Measurements from ENCODE around the gene INHBE.

The INHBE gene

DNA sequence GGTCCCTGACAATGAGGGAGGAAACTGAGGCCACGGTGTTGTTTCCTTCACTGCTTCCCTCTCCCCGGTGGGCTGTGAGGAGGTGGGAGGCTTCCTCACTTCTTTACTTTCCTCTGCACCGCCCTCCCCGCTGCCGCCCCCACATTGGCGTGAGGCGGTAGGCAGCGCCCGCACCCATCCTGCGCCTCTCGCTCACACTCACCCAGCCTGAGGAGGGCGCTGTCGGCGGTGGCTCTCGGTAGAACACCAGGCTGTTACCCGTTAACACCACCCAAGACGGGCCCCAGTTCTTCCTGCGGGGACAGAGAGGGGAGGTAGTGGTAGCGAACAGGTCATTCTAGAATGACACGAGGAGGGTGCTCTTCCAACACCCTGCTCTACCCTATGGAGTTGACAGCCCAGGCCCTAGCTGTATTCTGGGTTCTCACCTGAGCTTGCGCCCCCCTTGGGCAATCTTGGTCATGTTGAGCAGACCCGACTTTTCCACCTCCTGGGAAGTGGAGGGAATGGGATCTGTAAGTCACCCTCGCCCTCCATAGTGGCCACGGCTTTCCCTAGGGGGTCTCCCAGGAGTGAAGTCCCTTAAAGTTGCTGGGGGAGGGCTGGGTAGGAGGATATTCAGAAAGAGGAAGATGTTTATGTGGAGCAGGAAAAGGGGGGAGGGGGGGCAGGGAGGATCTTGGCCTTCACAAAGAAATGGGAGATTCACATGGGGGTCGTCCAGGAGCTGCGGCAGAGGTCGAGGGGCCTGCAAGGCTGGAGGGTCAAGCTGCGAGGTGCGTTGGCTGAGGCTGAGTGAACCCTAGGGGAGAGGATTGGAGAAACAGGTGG lies 21.3 kb downstream of the INHBE start:
- no peak overlapping the region for H3K4me3 ChIP-seq (IDR thresholded peaks at IDR 0.05; ENCODE audit: insufficient read depth, low read depth, low read length)
- 0 out of 2 replicates have a peak, but pooled peaks have one; percentile 10 for TF ChIP-seq CTCF (conservative IDR thresholded peaks at IDR 0.05; ENCODE audit: low read depth, low read length)
- H3K4me1 ChIP-seq (ENCODE audit: low read depth, poor library complexity, severe bottlenecking): peaks cover 9% of the 10 kb centered on the region
- no peak overlapping the region for H3K4me2 ChIP-seq
- H3K27me3 ChIP-seq (ENCODE audit: insufficient read depth, low read depth): peaks cover 50% of the 10 kb centered on the region; the same call in 1 of the 2 replicates
- H4K20me1 ChIP-seq (ENCODE audit: insufficient read depth): no peaks in the 10 kb centered on the region
- no peaks in the 10 kb centered on the region for H3K79me2 ChIP-seq (ENCODE audit: insufficient read depth, low read depth)
- H3K36me3 ChIP-seq (ENCODE audit: insufficient read depth): no peaks in the 10 kb centered on the region
- no peak overlapping the region for H3K27ac ChIP-seq
- no peak overlapping the region for H2AFZ ChIP-seq (ENCODE audit: low read depth)
- no peak overlapping the region for H3K9ac ChIP-seq

DNA sequence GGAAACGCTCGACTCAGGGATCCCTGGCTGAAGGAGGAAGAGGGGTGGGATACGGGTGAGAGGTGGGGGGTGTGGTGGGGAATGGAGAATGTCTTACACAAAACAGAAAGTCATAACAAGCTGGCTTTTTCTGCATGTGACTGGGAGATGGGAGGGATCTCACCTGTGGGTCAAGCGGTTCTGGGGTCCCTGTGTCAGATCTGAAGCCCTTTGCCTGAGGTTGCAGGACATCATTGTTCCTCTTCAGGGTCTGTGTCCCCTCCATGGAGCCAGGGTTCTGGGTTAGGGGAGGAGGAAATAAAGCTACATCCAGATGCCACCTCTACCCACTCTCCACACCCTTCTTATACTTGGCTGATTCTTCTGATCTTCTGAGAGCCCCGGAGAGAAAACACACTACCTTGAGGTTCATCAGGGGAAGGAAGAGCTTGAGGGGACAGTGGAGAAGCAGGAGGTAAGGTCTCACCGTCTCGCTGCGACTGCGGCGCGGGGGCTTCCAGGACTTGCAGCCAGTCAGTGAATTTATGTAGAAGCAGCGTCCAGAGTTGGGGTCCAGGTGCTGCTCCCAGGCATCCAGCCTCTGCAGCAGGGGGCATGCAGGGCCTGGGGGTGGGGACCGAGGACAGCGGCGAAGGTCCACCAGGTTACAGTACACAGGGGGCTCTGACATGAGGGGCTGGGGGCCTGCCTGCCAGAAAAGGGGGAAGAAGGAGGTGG lies 22.0 kb downstream of the INHBE start:
- Histone ChIP-seq H2AFZ (ENCODE audit: low read depth) (0 out of 2 replicates have a peak overlapping the region, but pooled peaks have one; percentile 16), H3K4me3 (IDR thresholded peaks at IDR 0.05; ENCODE audit: insufficient read depth, low read depth, low read length) (no peak overlapping the region), H3K9ac (no peak overlapping the region), H4K20me1 (ENCODE audit: insufficient read depth) (no peaks in the 10 kb centered on the region), H3K27me3 (ENCODE audit: insufficient read depth, low read depth) (peaks cover 50% of the 10 kb centered on the region), H3K4me2 (no peak overlapping the region), H3K79me2 (ENCODE audit: insufficient read depth, low read depth) (no peaks in the 10 kb centered on the region), H3K4me1 (ENCODE audit: low read depth, poor library complexity, severe bottlenecking) (peaks cover 9% of the 10 kb centered on the region), H3K36me3 (ENCODE audit: insufficient read depth) (no peaks in the 10 kb centered on the region), H3K27ac (no peak overlapping the region)
- no peak for TF ChIP-seq CTCF (conservative IDR thresholded peaks at IDR 0.05; ENCODE audit: low read depth, low read length)

DNA sequence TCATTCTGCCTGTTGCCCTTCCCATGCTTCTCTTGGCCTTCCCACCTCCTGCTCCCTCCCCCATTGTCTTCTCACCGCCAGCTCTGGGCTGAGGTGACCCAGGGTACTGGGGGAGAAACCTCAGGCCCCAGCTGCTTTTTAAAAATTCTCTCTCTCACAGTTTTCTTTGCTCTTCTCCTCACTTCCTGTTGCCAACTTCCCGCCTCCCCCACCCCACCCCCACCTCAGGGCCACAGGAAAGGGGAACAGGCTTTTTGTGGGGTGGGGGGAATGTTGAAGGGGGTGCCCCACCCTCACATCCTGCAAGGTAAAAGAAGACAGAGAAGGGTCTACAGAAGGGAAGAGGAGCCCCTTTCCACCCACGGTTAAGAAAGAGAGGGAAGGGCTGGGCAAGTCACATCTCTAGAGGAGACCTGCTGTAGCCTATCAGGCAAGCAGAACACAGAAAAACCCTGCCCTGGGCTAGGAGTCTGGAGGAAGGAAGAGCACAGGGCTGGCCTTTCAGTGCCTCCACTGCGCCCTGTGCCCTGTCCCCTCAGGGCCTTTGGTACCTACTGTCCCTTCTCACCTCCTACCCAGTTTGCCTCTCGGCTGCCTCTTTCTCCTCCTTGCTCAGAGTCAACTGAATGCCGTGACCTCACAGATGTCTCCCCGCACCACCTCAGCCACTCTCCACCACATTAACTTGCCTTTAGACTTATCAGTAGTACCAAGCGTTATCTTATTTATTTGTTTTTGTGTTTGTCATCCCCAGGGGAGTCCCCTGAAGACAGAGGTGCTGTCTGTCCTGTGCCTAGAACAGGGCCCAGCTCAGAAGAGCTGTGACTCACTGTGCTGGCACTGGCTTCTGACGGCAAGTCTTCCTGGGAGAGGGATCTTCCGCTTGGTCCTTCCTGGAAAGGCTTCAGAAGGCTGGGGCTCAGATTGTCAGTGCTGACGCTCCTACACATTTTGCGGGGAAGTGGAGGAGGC lies 22.9 kb downstream of the INHBE start:
- Histone ChIP-seq H4K20me1 (ENCODE audit: insufficient read depth) (no peaks in the 10 kb centered on the region), H3K27ac (no peak overlapping the region), H2AFZ (ENCODE audit: low read depth) (0 out of 2 replicates have a peak overlapping the region, but pooled peaks have one; percentile 16), H3K4me2 (no peak overlapping the region), H3K36me3 (ENCODE audit: insufficient read depth) (no peaks in the 10 kb centered on the region), H3K4me3 (IDR thresholded peaks at IDR 0.05; ENCODE audit: insufficient read depth, low read depth, low read length) (no peak overlapping the region), H3K27me3 (ENCODE audit: insufficient read depth, low read depth) (peaks cover 42% of the 10 kb centered on the region), H3K79me2 (ENCODE audit: insufficient read depth, low read depth) (no peaks in the 10 kb centered on the region), H3K9ac (no peak overlapping the region), H3K4me1 (ENCODE audit: low read depth, poor library complexity, severe bottlenecking) (peaks cover 9% of the 10 kb centered on the region)
- TF ChIP-seq CTCF (conservative IDR thresholded peaks at IDR 0.05; ENCODE audit: low read depth, low read length): no peak

- no peaks in the 10 kb centered on the region for H3K79me2 ChIP-seq (ENCODE audit: insufficient read depth, low read depth)
- no peaks in the 10 kb centered on the region for H4K20me1 ChIP-seq (ENCODE audit: insufficient read depth)
- H3K4me1 ChIP-seq (ENCODE audit: low read depth, poor library complexity, severe bottlenecking): peaks cover 9% of the 10 kb centered on the region
- TF ChIP-seq CTCF (conservative IDR thresholded peaks at IDR 0.05; ENCODE audit: low read depth, low read length): no peak
- H2AFZ ChIP-seq (ENCODE audit: low read depth): no peak overlapping the region
- H3K27ac ChIP-seq: no peak overlapping the region
- H3K9ac ChIP-seq: no peak overlapping the region
- no peak overlapping the region for H3K4me3 ChIP-seq (IDR thresholded peaks at IDR 0.05; ENCODE audit: insufficient read depth, low read depth, low read length)
- H3K36me3 ChIP-seq (ENCODE audit: insufficient read depth): no peaks in the 10 kb centered on the region
- peaks cover 31% of the 10 kb centered on the region for H3K27me3 ChIP-seq (ENCODE audit: insufficient read depth, low read depth)
- H3K4me2 ChIP-seq: no peak overlapping the region
Measured at GRCh38 chr12:57479043-57479375, 23.9 kb downstream of the INHBE start.
